Effector memory CD4-positive, alpha-beta T cell (primary cell): Measurements from ENCODE around the gene PLEKHM3.

Experiments used
- DNase-seq, 3 donors: peaks; one replicate each; pipeline ENCODE4 v3.0.0-alpha.2; 2020
- H3K27ac ChIP-seq: 2 replicates; pipeline ENCODE4 v1.7.0; 2013; ENCODE audit warnings: mild to moderate bottlenecking, low read length, moderate library complexity; ENCODE audit not compliant: insufficient read depth, poor library complexity, severe bottlenecking
- H3K27me3 ChIP-seq: replicated peaks from 2 replicates; pipeline ENCODE4 v1.7.0; 2013; ENCODE audit warnings: mild to moderate bottlenecking, low read length; ENCODE audit not compliant: insufficient read depth, control insufficient read depth, poor library complexity, severe bottlenecking
- H3K36me3 ChIP-seq: 2 replicates; pipeline ENCODE4 v1.7.0; 2013; ENCODE audit warnings: mild to moderate bottlenecking, low read length, moderate library complexity; ENCODE audit not compliant: control insufficient read depth, insufficient read depth
- H3K4me1 ChIP-seq: 2 replicates; pipeline ENCODE4 v1.7.0; 2013; ENCODE audit warnings: low read length, mild to moderate bottlenecking; ENCODE audit not compliant: control insufficient read depth, insufficient read depth, poor library complexity, severe bottlenecking
- H3K4me3 ChIP-seq: 2 replicates; pipeline ENCODE4 v1.7.0; 2013; ENCODE audit warnings: low read length, low read depth, mild to moderate bottlenecking; ENCODE audit not compliant: insufficient read depth, poor library complexity, severe bottlenecking
- H3K9me3 ChIP-seq: 2 replicates; pipeline ENCODE4 v1.7.0; 2013; ENCODE audit warnings: mild to moderate bottlenecking, low read length, moderate library complexity; ENCODE audit not compliant: control insufficient read depth

Gene PLEKHM3

GRCh38 chr2:207897541-207898353 lies 127.6 kb downstream of the PLEKHM3 start:
- Histone ChIP-seq H3K27ac (no peak overlapping the region), H3K4me1 (no peaks in the 10 kb centered on the region), H3K27me3 (no peaks in the 10 kb centered on the region), H3K4me3 (no peak overlapping the region), H3K9me3 (no peaks in the 10 kb centered on the region), H3K36me3 (no peaks in the 10 kb centered on the region)
- no peak for DNase-seq

- Histone ChIP-seq H3K27ac (no peak overlapping the region), H3K27me3 (no peaks in the 10 kb centered on the region), H3K4me1 (no peaks in the 10 kb centered on the region), H3K9me3 (no peaks in the 10 kb centered on the region), H3K36me3 (no peaks in the 10 kb centered on the region), H3K4me3 (no peak overlapping the region)
- DNase-seq: no peak
These were observed 128.6 kb downstream of the PLEKHM3 start for GRCh38 chr2:207896525-207897285.

- Histone ChIP-seq H3K27ac (no peak overlapping the region), H3K4me1 (no peaks in the 10 kb centered on the region), H3K9me3 (no peaks in the 10 kb centered on the region), H3K27me3 (no peaks in the 10 kb centered on the region), H3K4me3 (no peak overlapping the region), H3K36me3 (no peaks in the 10 kb centered on the region)
- no peak for DNase-seq
These were observed 130.0 kb downstream of the PLEKHM3 start for GRCh38 chr2:207895274-207895860.

GRCh38 chr2:207892716-207893402 lies 132.5 kb downstream of the PLEKHM3 start:
- DNase-seq: no peak
- no peaks in the 10 kb centered on the region for H3K27me3 ChIP-seq
- no peaks in the 10 kb centered on the region for H3K4me1 ChIP-seq
- H3K9me3 ChIP-seq: no peaks in the 10 kb centered on the region
- no peak overlapping the region for H3K4me3 ChIP-seq
- H3K36me3 ChIP-seq: no peaks in the 10 kb centered on the region
- H3K27ac ChIP-seq: no peak overlapping the region

- Histone ChIP-seq H3K4me1 (no peaks in the 10 kb centered on the region), H3K27ac (no peak overlapping the region), H3K4me3 (no peak overlapping the region), H3K36me3 (no peaks in the 10 kb centered on the region), H3K27me3 (no peaks in the 10 kb centered on the region), H3K9me3 (no peaks in the 10 kb centered on the region)
- no peak for DNase-seq
These were observed 134.1 kb downstream of the PLEKHM3 start for GRCh38 chr2:207891086-207891844.

GRCh38 chr2:207887500-207887899 lies 137.8 kb downstream of the PLEKHM3 start:
- H3K4me1 ChIP-seq: no peaks in the 10 kb centered on the region
- H3K27ac ChIP-seq: no peak overlapping the region
- no peaks in the 10 kb centered on the region for H3K27me3 ChIP-seq
- no peaks in the 10 kb centered on the region for H3K9me3 ChIP-seq
- no peaks in the 10 kb centered on the region for H3K36me3 ChIP-seq
- no peak overlapping the region for H3K4me3 ChIP-seq
- no peak for DNase-seq

- no peak for DNase-seq
- H3K9me3 ChIP-seq: no peaks in the 10 kb centered on the region
- no peaks in the 10 kb centered on the region for H3K36me3 ChIP-seq
These were observed 140.3 kb downstream of the PLEKHM3 start for GRCh38 chr2:207885010-207885409.

GRCh38 chr2:207884127-207884526 lies 141.2 kb downstream of the PLEKHM3 start:
- no peaks in the 10 kb centered on the region for H3K4me1 ChIP-seq
- no peak overlapping the region for H3K4me3 ChIP-seq
- H3K27ac ChIP-seq: no peak overlapping the region
- DNase-seq: no peak
- no peaks in the 10 kb centered on the region for H3K36me3 ChIP-seq
- no peaks in the 10 kb centered on the region for H3K27me3 ChIP-seq
- H3K9me3 ChIP-seq: no peaks in the 10 kb centered on the region

More at GRCh38 chr2:207885010-207885409, 140.3 kb downstream of the PLEKHM3 start:
- Histone ChIP-seq H3K27me3 (no peaks in the 10 kb centered on the region), H3K4me3 (no peak overlapping the region), H3K27ac (no peak overlapping the region), H3K4me1 (no peaks in the 10 kb centered on the region)

- Histone ChIP-seq H3K4me1 (no peaks in the 10 kb centered on the region), H3K27ac (no peak overlapping the region), H3K27me3 (no peaks in the 10 kb centered on the region), H3K4me3 (no peak overlapping the region), H3K36me3 (no peaks in the 10 kb centered on the region), H3K9me3 (no peaks in the 10 kb centered on the region)
- no peak for DNase-seq
These were observed 142.1 kb downstream of the PLEKHM3 start for GRCh38 chr2:207883002-207883780.
